Mucosa of descending colon (tissue), 3 donors: ENCODE measurements around the gene POU2F2. TPM values are rescaled to one million over a fixed set of nuclear protein-coding genes. Genes with fewer than 3 reads are reported as not detected.

ENCODE experiments used
- ATAC-seq: fragments of 200-7000 bp; cut with Tn5 transposase; one replicate; pipeline ENCODE4 v1.9.1; 2020; ENCODE audit warnings: mild to moderate bottlenecking, moderate library complexity
- DNase-seq, 3 donors: peaks; one replicate each; pipeline ENCODE4 v3.0.0-alpha.2; 2020
- H3K36me3 ChIP-seq: fragments of 200-600 bp; one replicate; pipeline ENCODE4 v1.8.0; 2021; ENCODE audit warnings: low read depth, mild to moderate bottlenecking
- H3K4me1 ChIP-seq: fragments of 200-600 bp; one replicate; pipeline ENCODE4 v1.8.0; 2021; ENCODE audit warnings: low read depth, mild to moderate bottlenecking
- H3K4me3 ChIP-seq: fragments of 200-600 bp; one replicate; pipeline ENCODE4 v1.8.0; 2021; ENCODE audit warnings: mild to moderate bottlenecking
- H3K9me3 ChIP-seq: fragments of 200-600 bp; one replicate; pipeline ENCODE4 v1.8.0; 2021; ENCODE audit warnings: mild to moderate bottlenecking
- intact Hi-C, 2 donors: fragments of 100-400 bp; cut with DNase I in 1 of 2; cut with micrococcal nuclease in 1 of 2; formaldehyde crosslinking; loops; one replicate each; pipeline versions ENCODE4 v1.11.0 to v1.11.1; 2022; cut with DNase I, micrococcal nuclease
- total RNA-seq, 3 donors: library from RNA; stranded (reverse); fragmentation: NEBNext Ultra II Directional in 2 of 3; extraction: Animal tissue kit (Norgen Biotek cat#: 25700) in 2 of 3; gene quantifications; one replicate each; pipeline versions ENCODE4 v1.2.1 to v1.2.4, GENCODE V29; 2021 to 2023
- TF ChIP-seq, protein P1 (sequence below): fragments of 200-600 bp; IDR thresholded peaks from one replicate; pipeline ENCODE4 v1.8.0; 2022; ENCODE audit warnings: antibody characterized with exemption, mild to moderate bottlenecking
- donor health status: DM: no; HTN: no; CAD: no; lungs with moderate emphysema.
- donor health status: DM: no; HTN: no; CAD: no.
- donor health status: DM: no; HTN: yes; CAD: no.

POU2F2 gene
- total RNA-seq, 3 donors from 2014 or later = 3.9 to 6.8 (median 6.1) TPM

DNA sequence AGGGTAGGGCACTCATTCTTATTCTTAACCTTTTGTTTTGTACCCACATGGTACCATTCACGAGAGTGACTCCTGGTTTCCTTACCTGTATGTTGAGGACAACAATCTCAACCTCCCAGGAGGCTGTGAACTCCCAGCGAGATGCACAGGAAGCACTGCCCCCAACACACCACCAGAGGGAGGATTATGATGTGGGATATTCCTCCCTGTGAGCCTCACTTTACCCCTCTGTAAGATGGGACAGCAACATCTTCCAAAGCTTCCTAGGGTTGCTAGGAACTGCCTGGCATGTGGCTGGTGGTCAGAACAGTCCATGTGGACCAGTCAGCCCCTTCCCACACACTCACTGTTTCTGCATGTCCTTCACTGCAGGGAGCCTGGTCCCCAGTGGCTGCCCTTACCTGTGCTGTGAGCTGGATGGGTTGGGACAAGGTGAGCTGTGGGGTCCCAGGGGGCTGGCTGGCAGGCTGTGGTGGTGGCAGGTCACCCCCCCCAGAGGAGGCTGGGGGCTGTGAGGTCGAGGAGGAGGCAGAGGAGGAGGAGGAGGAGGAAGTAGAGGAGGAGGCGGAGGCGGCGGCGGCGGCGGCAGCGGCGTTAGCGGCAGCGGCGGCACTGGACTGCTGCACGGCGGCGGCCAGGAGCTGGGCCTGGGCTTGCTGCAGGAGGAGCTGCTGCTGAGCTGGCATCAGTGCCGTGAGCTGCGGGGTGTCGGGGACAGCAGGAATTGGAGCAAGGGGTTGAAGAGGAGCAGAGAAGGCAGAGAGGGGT lies 15.8 kb downstream of the POU2F2 start:
- no peak for ATAC-seq
- DNase-seq = no peak
- H3K9me3 ChIP-seq = no peaks in the 10 kb centered on the region
- H3K36me3 ChIP-seq = no peaks in the 10 kb centered on the region
- intact Hi-C loops = no loop called here
- no peak overlapping the region for H3K4me3 ChIP-seq
- H3K4me1 ChIP-seq = no peaks in the 10 kb centered on the region
- TF ChIP-seq, protein P1, sequence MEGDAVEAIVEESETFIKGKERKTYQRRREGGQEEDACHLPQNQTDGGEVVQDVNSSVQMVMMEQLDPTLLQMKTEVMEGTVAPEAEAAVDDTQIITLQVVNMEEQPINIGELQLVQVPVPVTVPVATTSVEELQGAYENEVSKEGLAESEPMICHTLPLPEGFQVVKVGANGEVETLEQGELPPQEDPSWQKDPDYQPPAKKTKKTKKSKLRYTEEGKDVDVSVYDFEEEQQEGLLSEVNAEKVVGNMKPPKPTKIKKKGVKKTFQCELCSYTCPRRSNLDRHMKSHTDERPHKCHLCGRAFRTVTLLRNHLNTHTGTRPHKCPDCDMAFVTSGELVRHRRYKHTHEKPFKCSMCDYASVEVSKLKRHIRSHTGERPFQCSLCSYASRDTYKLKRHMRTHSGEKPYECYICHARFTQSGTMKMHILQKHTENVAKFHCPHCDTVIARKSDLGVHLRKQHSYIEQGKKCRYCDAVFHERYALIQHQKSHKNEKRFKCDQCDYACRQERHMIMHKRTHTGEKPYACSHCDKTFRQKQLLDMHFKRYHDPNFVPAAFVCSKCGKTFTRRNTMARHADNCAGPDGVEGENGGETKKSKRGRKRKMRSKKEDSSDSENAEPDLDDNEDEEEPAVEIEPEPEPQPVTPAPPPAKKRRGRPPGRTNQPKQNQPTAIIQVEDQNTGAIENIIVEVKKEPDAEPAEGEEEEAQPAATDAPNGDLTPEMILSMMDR = no peak

GRCh38 chr19:42115705-42116104 lies 16.5 kb downstream of the POU2F2 start:
- H3K9me3 ChIP-seq = no peaks in the 10 kb centered on the region
- no peak for DNase-seq
- no peak overlapping the region for H3K4me3 ChIP-seq
- ATAC-seq = no peak
- no peaks in the 10 kb centered on the region for H3K4me1 ChIP-seq
- TF ChIP-seq, protein P1 = no peak
- intact Hi-C loops = no loop called here
- H3K36me3 ChIP-seq = no peaks in the 10 kb centered on the region

- no peak for ATAC-seq
- Histone ChIP-seq H3K4me1 (no peaks in the 10 kb centered on the region), H3K4me3 (no peak overlapping the region), H3K9me3 (no peaks in the 10 kb centered on the region), H3K36me3 (no peaks in the 10 kb centered on the region)
- TF ChIP-seq, protein P1 = no peak
- DNase-seq = no peak
- intact Hi-C loops = no loop called here
Measured at GRCh38 chr19:42115219-42115618, 17.0 kb downstream of the POU2F2 start.

DNA sequence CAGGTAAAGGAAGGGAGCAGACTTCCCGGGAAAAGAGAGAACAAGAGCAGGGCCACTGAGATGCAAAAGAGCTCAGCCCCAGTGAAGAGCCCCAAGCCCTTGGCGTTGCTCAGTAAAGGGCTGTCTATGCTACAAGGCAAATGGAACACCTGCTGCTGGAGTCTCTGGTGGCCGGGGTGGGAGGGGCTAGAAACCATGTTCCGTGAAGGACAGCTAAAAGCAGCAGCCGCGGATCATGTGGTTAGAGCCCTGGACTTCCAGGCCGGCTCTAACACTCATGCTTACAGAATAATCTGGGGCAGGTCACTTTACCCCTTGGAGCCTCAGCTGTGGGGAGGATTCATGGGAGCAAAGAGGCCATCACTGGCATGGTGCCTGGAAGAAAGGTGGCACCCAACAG lies 17.8 kb downstream of the POU2F2 start:
- Histone ChIP-seq H3K9me3 (no peaks in the 10 kb centered on the region), H3K4me3 (no peak overlapping the region), H3K36me3 (no peaks in the 10 kb centered on the region), H3K4me1 (no peaks in the 10 kb centered on the region)
- peak; percentile 68 for ATAC-seq
- peak in 1 of 3 donors; percentile 32 for DNase-seq
- intact Hi-C loops = no loop called here
- TF ChIP-seq, protein P1 = no peak

GRCh38 chr19:42113641-42114348 lies 18.5 kb downstream of the POU2F2 start:
- Histone ChIP-seq H3K9me3 (no peaks in the 10 kb centered on the region), H3K36me3 (no peaks in the 10 kb centered on the region), H3K4me1 (no peaks in the 10 kb centered on the region), H3K4me3 (no peak overlapping the region)
- peak; percentile 52 for ATAC-seq
- TF ChIP-seq, protein P1 = no peak
- no peak for DNase-seq
- intact Hi-C loops = no loop called here
